Upper lobe of left lung (tissue), 4 donors: ENCODE results near the gene STAU1.

ENCODE experiments used
- CTCF ChIP-seq, 6 experiments: fragments of 450-650 bp in 4 of 6; fragments of 200-600 bp in 2 of 6; sonication (generic) in 2 of 6; IDR thresholded peaks; one replicate each; pipeline ENCODE4 v1.5.1; 2016 to 2019; ENCODE audit warnings: antibody characterized with exemption in 6 of 6
- EP300 ChIP-seq, 4 donors: sonication (generic); formaldehyde crosslinking; IDR thresholded peaks; one replicate each; pipeline ENCODE4 v1.5.1; 2017; ENCODE audit warnings: antibody characterized with exemption in 4 of 4, control low read depth in 2 of 4
- POLR2A ChIP-seq, 4 donors: fragments of 450-650 bp; IDR thresholded peaks; one replicate each; pipeline ENCODE4 v1.5.1; 2016 to 2017; ENCODE audit warnings: antibody characterized with exemption in 4 of 4, mild to moderate bottlenecking in 2 of 4
- POLR2AphosphoS5 ChIP-seq, 2 donors: sonication (generic); formaldehyde crosslinking; IDR thresholded peaks; one replicate each; pipeline ENCODE4 v1.5.1; 2017; ENCODE audit warnings: antibody characterized with exemption in 2 of 2

- TF ChIP-seq POLR2AphosphoS5 (IDR thresholded peaks at IDR 0.05) (no peak), CTCF (IDR thresholded peaks at IDR 0.05) (no peak), EP300 (IDR thresholded peaks at IDR 0.05) (no peak), POLR2A (IDR thresholded peaks at IDR 0.05) (no peak)
Observed at GRCh38 chr20:49091104-49091503, 97.0 kb downstream of the STAU1 start.
